HepG2 (cell line): Measurements from ENCODE around the gene MSANTD2. TPM values are rescaled to one million over a fixed set of nuclear protein-coding genes. Genes with fewer than 3 reads are reported as not detected.
A peak's percentile ranks its signal among the peaks of the same experiment; 100 is the strongest.

ENCODE experiments used
- ARID2 ChIP-seq: sonication (generic); formaldehyde crosslinking; IDR thresholded peaks from 2 replicates; pipeline ENCODE4 v1.8.1; 2022; ENCODE audit warnings: mild to moderate bottlenecking, missing genetic modification reagents, borderline replicate concordance
- ASH2L ChIP-seq: fragments of 300-600, 200-600 bp; sonication (generic); IDR thresholded peaks from 2 replicates; pipeline ENCODE4 v1.7.0; 2017; ENCODE audit warnings: low read depth, mild to moderate bottlenecking, moderate library complexity, mixed read lengths, low read length; ENCODE audit not compliant: insufficient read length
- CBX1 ChIP-seq: IDR thresholded peaks from one replicate; pipeline ENCODE4 v1.6.1; 2016; ENCODE audit warnings: antibody characterized with exemption, low read depth
- FOSL2 ChIP-seq: sonication (generic); formaldehyde crosslinking; IDR thresholded peaks from 2 replicates; pipeline ENCODE4 v1.4.0; 2020; ENCODE audit warnings: missing genetic modification reagents
- KDM2A ChIP-seq: sonication (generic); formaldehyde crosslinking; IDR thresholded peaks from 2 replicates; pipeline ENCODE4 v1.4.0; 2020; ENCODE audit warnings: low read depth, missing genetic modification reagents, borderline replicate concordance
- MAX ChIP-seq: IDR thresholded peaks from 2 replicates; pipeline ENCODE4 v1.6.1; 2012; ENCODE audit warnings: inconsistent platforms
- POGZ ChIP-seq: sonication (generic); formaldehyde crosslinking; IDR thresholded peaks from 2 replicates; pipeline ENCODE4 v1.4.0; 2020; ENCODE audit warnings: mild to moderate bottlenecking, missing genetic modification reagents
- SMAD3 ChIP-seq: sonication (generic); formaldehyde crosslinking; IDR thresholded peaks from 2 replicates; pipeline ENCODE4 v1.4.0; 2020; ENCODE audit warnings: missing genetic modification reagents
- SNAPC2 ChIP-seq: sonication (generic); formaldehyde crosslinking; IDR thresholded peaks from 2 replicates; pipeline ENCODE4 v1.8.1; 2022; ENCODE audit warnings: mild to moderate bottlenecking, missing genetic modification reagents
- TRIM24 ChIP-seq: sonication (generic); formaldehyde crosslinking; IDR thresholded peaks from 2 replicates; pipeline ENCODE4 v1.8.0; 2022; ENCODE audit warnings: mild to moderate bottlenecking, missing genetic modification reagents
- ZNF121 ChIP-seq: sonication (generic); formaldehyde crosslinking; IDR thresholded peaks from 2 replicates; pipeline ENCODE4 v1.5.0; 2020; ENCODE audit warnings: mild to moderate bottlenecking, missing genetic modification reagents
- ZNF275 ChIP-seq: sonication (generic); formaldehyde crosslinking; IDR thresholded peaks from 2 replicates; pipeline ENCODE4 v1.8.0; 2022; ENCODE audit warnings: missing genetic modification reagents, mild to moderate bottlenecking, inconsistent platforms, borderline replicate concordance
- ZNF646 ChIP-seq: sonication (generic); formaldehyde crosslinking; IDR thresholded peaks from 2 replicates; pipeline ENCODE4 v1.9.0; 2021; ENCODE audit warnings: mild to moderate bottlenecking, missing genetic modification reagents
- ZNF800 ChIP-seq: sonication (generic); formaldehyde crosslinking; IDR thresholded peaks from 2 replicates; pipeline ENCODE4 v1.4.0; 2020; ENCODE audit warnings: missing genetic modification reagents
- polyA plus RNA-seq, 8 experiments: library from polyadenylated mRNA; depleted of rRNA in 3 of 8; stranded (reverse) in 7 of 8; unstranded in 1 of 8; fragments of >200 nt; fragmentation: Illumina TruSeq in 4 of 8; extraction: Trizol in 4 of 8; gene quantifications; 2 replicates each; pipeline versions ENCODE4 v1.2.1 to v1.2.3, GENCODE V29; 2011 to 2016; ENCODE audit warnings: low read depth in 4 of 8, missing spikeins in 1 of 8, mixed read lengths in 1 of 8; ENCODE audit not compliant: insufficient read depth in 1 of 8
- total RNA-seq, 5 experiments: library from RNA; depleted of rRNA; stranded (reverse); fragments of >200 nt; fragmentation: Illumina TruSeq; extraction: Trizol; gene quantifications; 2 replicates each; pipeline ENCODE4 v1.2.3, GENCODE V29; 2016; ENCODE audit warnings: low read depth in 1 of 5
- TF ChIP-seq, protein P1 (sequence below): sonication (generic); formaldehyde crosslinking; IDR thresholded peaks from 2 replicates; pipeline ENCODE4 v1.5.0; 2020; ENCODE audit warnings: mild to moderate bottlenecking, missing genetic modification reagents, moderate library complexity

Gene MSANTD2
- total and polyA plus RNA-seq, 2 of the 13 experiments (the other 11 are each of a cell fraction or from before 2014, with no cell fraction given) = 8.7 to 10.1 TPM

DNA sequence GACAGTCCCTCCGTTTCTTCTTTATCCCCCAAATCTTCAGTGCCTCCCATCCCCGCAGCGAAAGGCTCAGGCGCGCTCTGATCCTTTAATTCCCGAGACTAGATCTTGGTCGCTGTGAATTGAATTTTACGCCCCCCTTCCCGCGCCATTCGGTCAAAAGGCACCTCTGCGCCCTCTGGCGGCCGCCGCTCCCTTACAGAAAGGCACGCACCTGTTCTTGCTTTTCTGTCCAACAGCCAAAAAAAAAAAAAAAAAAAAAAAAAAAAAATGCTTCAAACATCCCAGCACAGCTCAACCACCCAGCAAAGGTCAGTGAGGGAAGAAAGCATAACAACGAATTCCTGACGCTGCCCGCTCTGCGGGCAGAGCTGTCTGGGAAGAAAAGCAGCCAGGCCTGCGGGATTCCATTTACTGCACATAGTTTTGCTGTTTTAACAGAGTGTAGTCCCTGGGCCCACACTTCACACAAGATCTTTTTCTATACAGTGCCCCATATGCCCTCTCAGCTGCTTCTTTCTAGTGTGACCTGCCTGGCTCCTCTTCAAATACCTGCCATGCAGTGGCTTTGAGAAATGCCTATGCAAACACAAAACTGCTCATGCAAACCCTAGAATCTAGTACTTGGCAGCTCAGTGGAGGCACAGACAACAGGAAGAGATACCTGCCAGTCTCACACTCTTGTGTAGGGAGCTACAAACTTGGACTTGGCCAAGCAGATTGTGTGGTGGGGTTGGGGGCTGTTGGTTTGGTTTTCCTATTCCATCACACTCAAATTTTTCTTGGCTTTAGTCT lies 36.9 kb downstream of the MSANTD2 start (continued):
- TF ChIP-seq MAX (0 out of 2 replicates have a peak, but pooled peaks have one; percentile 40), CBX1 (no peak), ZNF121 (CRISPR knock-in tag) (0 out of 2 replicates have a peak, but pooled peaks have one; percentile 28), ZNF800 (CRISPR knock-in tag) (peak; percentile 24; the same call in 1 of the 2 replicates), ASH2L (peak; percentile 35), SMAD3 (no peak), ARID2 (CRISPR knock-in tag) (peak; percentile 51; the same call in 1 of the 2 replicates), KDM2A (CRISPR knock-in tag) (peak; percentile 12; the same call in 1 of the 2 replicates), ZNF646 (CRISPR knock-in tag) (no peak), POGZ (0 out of 2 replicates have a peak, but pooled peaks have one; percentile 45), ZNF275 (CRISPR knock-in tag) (no peak), SNAPC2 (CRISPR knock-in tag) (peak; percentile 54; the same call in 1 of the 2 replicates), TRIM24 (no peak), FOSL2 (CRISPR knock-in tag) (no peak)
- TF ChIP-seq, protein P1, sequence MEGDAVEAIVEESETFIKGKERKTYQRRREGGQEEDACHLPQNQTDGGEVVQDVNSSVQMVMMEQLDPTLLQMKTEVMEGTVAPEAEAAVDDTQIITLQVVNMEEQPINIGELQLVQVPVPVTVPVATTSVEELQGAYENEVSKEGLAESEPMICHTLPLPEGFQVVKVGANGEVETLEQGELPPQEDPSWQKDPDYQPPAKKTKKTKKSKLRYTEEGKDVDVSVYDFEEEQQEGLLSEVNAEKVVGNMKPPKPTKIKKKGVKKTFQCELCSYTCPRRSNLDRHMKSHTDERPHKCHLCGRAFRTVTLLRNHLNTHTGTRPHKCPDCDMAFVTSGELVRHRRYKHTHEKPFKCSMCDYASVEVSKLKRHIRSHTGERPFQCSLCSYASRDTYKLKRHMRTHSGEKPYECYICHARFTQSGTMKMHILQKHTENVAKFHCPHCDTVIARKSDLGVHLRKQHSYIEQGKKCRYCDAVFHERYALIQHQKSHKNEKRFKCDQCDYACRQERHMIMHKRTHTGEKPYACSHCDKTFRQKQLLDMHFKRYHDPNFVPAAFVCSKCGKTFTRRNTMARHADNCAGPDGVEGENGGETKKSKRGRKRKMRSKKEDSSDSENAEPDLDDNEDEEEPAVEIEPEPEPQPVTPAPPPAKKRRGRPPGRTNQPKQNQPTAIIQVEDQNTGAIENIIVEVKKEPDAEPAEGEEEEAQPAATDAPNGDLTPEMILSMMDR = peak; percentile 73
